Activated CD8-positive, alpha-beta memory T cell treated with anti-CD3 and anti-CD28 coated beads for 4 hours (primary cell): ENCODE data around the gene TMCO4.

ENCODE experiments used
- DNase-seq, 2 donors: peaks; one replicate each; pipeline ENCODE4 v3.0.0-alpha.2; 2020; ENCODE audit warnings: low read depth in 2 of 2

Gene TMCO4

GRCh38 chr1:19715334-19716203 lies 84.1 kb downstream of the TMCO4 start:
- peak; percentile 52 to 54 for DNase-seq

GRCh38 chr1:19712928-19713327 lies 86.8 kb downstream of the TMCO4 start:
- no peak for DNase-seq

- no peak for DNase-seq
Measured at GRCh38 chr1:19710825-19711611, 88.7 kb downstream of the TMCO4 start.

- no peak for DNase-seq
Measured at GRCh38 chr1:19709260-19709793, 90.4 kb downstream of the TMCO4 start.

- no peak for DNase-seq
Measured at GRCh38 chr1:19708567-19709110, 91.1 kb downstream of the TMCO4 start.

- no peak for DNase-seq
Measured at GRCh38 chr1:19706136-19706535, 93.6 kb downstream of the TMCO4 start.

GRCh38 chr1:19705464-19705863 lies 94.3 kb downstream of the TMCO4 start:
- DNase-seq = no peak

- peak; percentile 9 to 12 for DNase-seq
Measured at GRCh38 chr1:19704247-19705113, 95.2 kb downstream of the TMCO4 start.

GRCh38 chr1:19703280-19703679 lies 96.4 kb downstream of the TMCO4 start:
- no peak for DNase-seq

- no peak for DNase-seq
Measured at GRCh38 chr1:19700079-19700777, 99.5 kb downstream of the TMCO4 start.

GRCh38 chr1:19698181-19698580 lies 101.5 kb downstream of the TMCO4 start:
- DNase-seq = no peak

- no peak for DNase-seq
Measured at GRCh38 chr1:19696820-19697219, 102.9 kb downstream of the TMCO4 start.

- DNase-seq = no peak
Measured at GRCh38 chr1:19695772-19696171, 103.9 kb downstream of the TMCO4 start.

- DNase-seq = no peak
Measured at GRCh38 chr1:19694298-19694697, 105.4 kb downstream of the TMCO4 start.

- DNase-seq = no peak
Measured at GRCh38 chr1:19690342-19690741, 109.4 kb downstream of the TMCO4 start.

GRCh38 chr1:19689856-19690255 lies 109.9 kb downstream of the TMCO4 start:
- DNase-seq = no peak

- no peak for DNase-seq
Measured at GRCh38 chr1:19689085-19689757, 110.5 kb downstream of the TMCO4 start.

GRCh38 chr1:19688041-19688842 lies 111.5 kb downstream of the TMCO4 start:
- peak in 1 of 2 donors; percentile 13 for DNase-seq

- no peak for DNase-seq
Measured at GRCh38 chr1:19687414-19687813, 112.3 kb downstream of the TMCO4 start.
